ENCODE measurements around the gene TMEM247. TPM values are rescaled to one million over a fixed set of nuclear protein-coding genes. Genes with fewer than 3 reads are reported as not detected.
A peak's percentile ranks its signal among the peaks of the same experiment; 100 is the strongest.

Gene TMEM247
- total and polyA plus RNA-seq, 2 donors (not counting 1 experiment from before 2014, with no cell fraction given), result not detected

DNA sequence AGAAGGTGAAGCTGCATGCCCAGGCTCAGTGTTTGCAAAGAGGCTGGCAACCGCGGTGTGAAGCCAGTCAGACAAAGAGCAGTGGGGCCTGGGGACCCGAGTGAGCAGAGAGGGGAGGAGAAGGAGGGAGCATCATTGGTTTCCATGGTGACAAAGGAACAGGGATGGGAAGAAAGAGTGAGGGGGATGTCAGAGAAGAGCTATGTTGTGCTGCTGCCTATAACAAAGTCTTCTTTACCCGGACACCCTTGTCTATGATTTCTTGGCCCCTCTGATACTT lies 14.5 kb downstream of the TMEM247 start:
- no peak overlapping the region for H3K27ac ChIP-seq (ENCODE audit: insufficient read depth, low read length)
- no peaks in the 10 kb centered on the region for H3K36me3 ChIP-seq (ENCODE audit: control insufficient read depth, insufficient read depth, low read length)
- no peaks in the 10 kb centered on the region for H3K79me2 ChIP-seq (ENCODE audit: control insufficient read depth, insufficient read depth, low read length)
- no peak overlapping the region for H3K4me3 ChIP-seq (replicated peaks in 1 of 4; ENCODE audit: control extremely low read depth in 1 of 4, insufficient read depth in 1 of 4, low read depth in 3 of 4, low read length in 4 of 4)
- H3K4me2 ChIP-seq (ENCODE audit: extremely low read depth, insufficient read depth, low read length), result no peak overlapping the region
- H3K9me3 ChIP-seq (ENCODE audit: control insufficient read depth, insufficient read depth, low read depth, low read length), result no peaks in the 10 kb centered on the region
- H3K9ac ChIP-seq (ENCODE audit: insufficient read depth, low read length), result no peak overlapping the region
- DNase-seq (ENCODE audit: low read depth in 2 of 2), result no peak
- no peaks in the 10 kb centered on the region for H3K27me3 ChIP-seq (ENCODE audit: control insufficient read depth, insufficient read depth, low read length)
- no peak overlapping the region for H2AFZ ChIP-seq (ENCODE audit: low read length)
- H3K4me1 ChIP-seq (ENCODE audit: control insufficient read depth, extremely low read depth, insufficient read depth, low read length), result peaks cover 14% of the 10 kb centered on the region
- H4K20me1 ChIP-seq (ENCODE audit: control insufficient read depth, extremely low read depth, insufficient read depth, low read length), result no peaks in the 10 kb centered on the region
- no peak for TF ChIP-seq CTCF (conservative IDR thresholded peaks at IDR 0.05 in 1 of 2, IDR thresholded peaks at IDR 0.05 in 1 of 2; ENCODE audit: low read depth in 1 of 2, low read length in 2 of 2)
- no peak for TF ChIP-seq EZH2 (IDR thresholded peaks at IDR 0.05; ENCODE audit: low read length, missing control alignments)

DNA sequence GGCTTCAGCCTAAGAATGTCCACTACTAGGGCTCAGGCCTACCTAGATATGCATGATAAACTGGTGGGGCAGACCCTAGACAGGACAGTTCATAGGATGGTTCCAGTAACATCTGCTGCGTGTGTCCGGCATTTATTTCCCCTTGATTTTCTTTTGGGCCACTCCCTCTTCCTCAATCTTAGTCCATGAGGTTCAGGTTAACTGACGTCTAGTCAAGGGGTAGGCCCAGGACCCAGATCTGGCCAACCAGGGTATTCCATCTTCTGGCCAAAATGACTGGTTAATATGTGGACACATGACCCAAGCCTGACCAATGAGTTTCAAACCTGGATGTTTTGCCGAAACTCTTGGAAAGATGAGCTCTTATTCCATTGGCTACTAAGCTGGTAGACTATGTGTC lies 15.2 kb downstream of the TMEM247 start:
- TF ChIP-seq EZH2 (IDR thresholded peaks at IDR 0.05; ENCODE audit: low read length, missing control alignments), result no peak
- no peak for TF ChIP-seq CTCF (conservative IDR thresholded peaks at IDR 0.05 in 1 of 2, IDR thresholded peaks at IDR 0.05 in 1 of 2; ENCODE audit: low read depth in 1 of 2, low read length in 2 of 2)
- Histone ChIP-seq H3K4me1 (ENCODE audit: control insufficient read depth, extremely low read depth, insufficient read depth, low read length) (peaks cover 16% of the 10 kb centered on the region), H3K79me2 (ENCODE audit: control insufficient read depth, insufficient read depth, low read length) (no peaks in the 10 kb centered on the region), H2AFZ (ENCODE audit: low read length) (no peak overlapping the region), H3K36me3 (ENCODE audit: control insufficient read depth, insufficient read depth, low read length) (no peaks in the 10 kb centered on the region), H3K27me3 (ENCODE audit: control insufficient read depth, insufficient read depth, low read length) (no peaks in the 10 kb centered on the region), H3K4me2 (ENCODE audit: extremely low read depth, insufficient read depth, low read length) (no peak overlapping the region), H3K9ac (ENCODE audit: insufficient read depth, low read length) (no peak overlapping the region), H3K27ac (ENCODE audit: insufficient read depth, low read length) (no peak overlapping the region), H3K9me3 (ENCODE audit: control insufficient read depth, insufficient read depth, low read depth, low read length) (no peaks in the 10 kb centered on the region), H3K4me3 (replicated peaks in 1 of 4; ENCODE audit: control extremely low read depth in 1 of 4, insufficient read depth in 1 of 4, low read depth in 3 of 4, low read length in 4 of 4) (no peak overlapping the region), H4K20me1 (ENCODE audit: control insufficient read depth, extremely low read depth, insufficient read depth, low read length) (no peaks in the 10 kb centered on the region)
- no peak for DNase-seq (ENCODE audit: low read depth in 2 of 2)

GRCh38 chr2:46495231-46496030 lies 16.1 kb downstream of the TMEM247 start:
- H3K79me2 ChIP-seq (ENCODE audit: control insufficient read depth, insufficient read depth, low read length), result no peaks in the 10 kb centered on the region
- no peak overlapping the region for H3K4me2 ChIP-seq (ENCODE audit: extremely low read depth, insufficient read depth, low read length)

More at GRCh38 chr2:46495231-46496030, 16.1 kb downstream of the TMEM247 start:
- no peaks in the 10 kb centered on the region for H3K36me3 ChIP-seq (ENCODE audit: control insufficient read depth, insufficient read depth, low read length)
- TF ChIP-seq CTCF (conservative IDR thresholded peaks at IDR 0.05 in 1 of 2, IDR thresholded peaks at IDR 0.05 in 1 of 2; ENCODE audit: low read depth in 1 of 2, low read length in 2 of 2) (no peak), EZH2 (IDR thresholded peaks at IDR 0.05; ENCODE audit: low read length, missing control alignments) (no peak)
- peaks cover 14% of the 10 kb centered on the region for H3K4me1 ChIP-seq (ENCODE audit: control insufficient read depth, extremely low read depth, insufficient read depth, low read length)
- no peaks in the 10 kb centered on the region for H3K27me3 ChIP-seq (ENCODE audit: control insufficient read depth, insufficient read depth, low read length)
- no peak overlapping the region for H3K4me3 ChIP-seq (replicated peaks in 1 of 4; ENCODE audit: control extremely low read depth in 1 of 4, insufficient read depth in 1 of 4, low read depth in 3 of 4, low read length in 4 of 4)
- H2AFZ ChIP-seq (ENCODE audit: low read length), result no peak overlapping the region
- peak; percentile 23 to 62 for DNase-seq (ENCODE audit: low read depth in 2 of 2)
- H3K27ac ChIP-seq (ENCODE audit: insufficient read depth, low read length), result no peak overlapping the region
- no peak overlapping the region for H3K9ac ChIP-seq (ENCODE audit: insufficient read depth, low read length)
- no peaks in the 10 kb centered on the region for H3K9me3 ChIP-seq (ENCODE audit: control insufficient read depth, insufficient read depth, low read depth, low read length)
- H4K20me1 ChIP-seq (ENCODE audit: control insufficient read depth, extremely low read depth, insufficient read depth, low read length), result no peaks in the 10 kb centered on the region
